ENCODE results near the gene AK8. TPM values are rescaled to one million over a fixed set of nuclear protein-coding genes. Genes with fewer than 3 reads are reported as not detected.

The AK8 gene
- total and polyA plus RNA-seq, 2 experiments from 2014 or later: 0.14 to 0.78 TPM

GRCh38 chr9:132834343-132834742, 43.7 kb downstream of the AK8 start:
- H3K27me3 ChIP-seq (ENCODE audit: insufficient read depth): no peaks in the 10 kb centered on the region
- H4K20me1 ChIP-seq (replicated peaks; ENCODE audit: insufficient read depth): no peaks in the 10 kb centered on the region
- H3K27ac ChIP-seq (ENCODE audit: low read depth): no peak overlapping the region
- TF ChIP-seq NANOG (IDR thresholded peaks at IDR 0.05; ENCODE audit: borderline replicate concordance) (no peak), CTCF (conservative IDR thresholded peaks at IDR 0.05; ENCODE audit: low read depth in 2 of 2) (no peak), POLR2AphosphoS5 (IDR thresholded peaks at IDR 0.05; ENCODE audit: low read depth) (no peak), ZNF331 (CRISPR knock-in tag; IDR thresholded peaks at IDR 0.05; ENCODE audit: low read depth) (no peak), ZNF462 (CRISPR knock-in tag; IDR thresholded peaks at IDR 0.05) (no peak), EZH2 (IDR thresholded peaks at IDR 0.05; ENCODE audit: low read depth, unreplicated experiment) (no peak), JUNB (IDR thresholded peaks at IDR 0.05; ENCODE audit: unreplicated experiment) (no peak), EZH2phosphoT487 (IDR thresholded peaks at IDR 0.05; ENCODE audit: unreplicated experiment) (no peak), STAT1 (IDR thresholded peaks at IDR 0.05; ENCODE audit: unreplicated experiment) (no peak), CREB1 (CRISPR knock-in tag; IDR thresholded peaks at IDR 0.05; ENCODE audit: low read depth) (no peak), REST (IDR thresholded peaks at IDR 0.05; ENCODE audit: unreplicated experiment) (no peak)
- peaks cover 4% of the 10 kb centered on the region; the same call in 2 of the 3 replicates for H3K4me1 Mint-ChIP-seq
- DNase-seq (ENCODE audit: low spot score) (no peak), ATAC-seq (no peak)
- H3K9me2 ChIP-seq (ENCODE audit: insufficient read depth): no peaks in the 10 kb centered on the region
- H3K79me2 ChIP-seq (replicated peaks; ENCODE audit: insufficient read depth): no peaks in the 10 kb centered on the region
- peak overlapping the region; percentile 76; the same call in 1 of the 2 replicates for H2AFZ ChIP-seq
- no peaks in the 10 kb centered on the region for H3K36me3 ChIP-seq (ENCODE audit: insufficient read depth)
- no peak overlapping the region for H3K4me2 ChIP-seq
- H3F3A ChIP-seq (replicated peaks; ENCODE audit: low read depth): no peaks in the 10 kb centered on the region
- no peaks in the 10 kb centered on the region for H3K9me3 Mint-ChIP-seq
- H3K4me3 Mint-ChIP-seq: no peak overlapping the region
- H3K4me1 ChIP-seq (ENCODE audit: insufficient read depth): no peaks in the 10 kb centered on the region
- H3K4me3 ChIP-seq: no peak overlapping the region
- H3K27ac Mint-ChIP-seq: no peak overlapping the region
- H3K36me3 Mint-ChIP-seq (ENCODE audit: low read depth): no peaks in the 10 kb centered on the region
- H3K27me3 Mint-ChIP-seq (ENCODE audit: insufficient read depth, low read depth, poor library complexity): no peaks in the 10 kb centered on the region

Measured in GM23338 (cell line).